Femur (tissue), 1 donor: ENCODE data around the gene HUNK.
"Not testable (repeated sequence)": the region's sequence is repeated elsewhere in the genome, so short reads cannot be mapped to it uniquely, and the experiment has no call there.

ENCODE experiments used
- DNase-seq: peaks from one replicate; pipeline ENCODE4 v3.0.0-alpha.2; 2017

HUNK gene

DNA sequence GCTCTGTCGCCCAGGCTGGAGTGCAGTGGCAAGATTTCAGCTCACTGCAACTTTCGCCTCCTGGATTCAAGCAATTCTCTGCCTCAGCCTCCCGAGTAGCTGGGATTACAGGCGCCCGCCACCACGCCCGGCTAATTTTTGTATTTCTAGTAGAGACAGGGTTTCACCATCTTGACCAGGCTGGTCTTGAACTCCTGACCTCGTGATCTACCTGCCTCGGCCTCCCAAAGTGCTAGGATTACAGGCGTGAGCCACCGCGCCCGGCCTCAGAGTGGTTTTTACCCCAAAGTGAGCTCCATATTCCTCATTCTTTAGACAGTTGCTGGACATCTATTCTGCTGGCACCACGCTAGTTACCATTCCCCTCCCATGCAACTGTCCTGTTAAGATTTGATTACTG lies 1.4 kb upstream of the HUNK start:
- not testable (repeated sequence) for DNase-seq

GRCh38 chr21:31872072-31872451 lies 758 bp upstream of the HUNK start:
- no peak for DNase-seq

DNA sequence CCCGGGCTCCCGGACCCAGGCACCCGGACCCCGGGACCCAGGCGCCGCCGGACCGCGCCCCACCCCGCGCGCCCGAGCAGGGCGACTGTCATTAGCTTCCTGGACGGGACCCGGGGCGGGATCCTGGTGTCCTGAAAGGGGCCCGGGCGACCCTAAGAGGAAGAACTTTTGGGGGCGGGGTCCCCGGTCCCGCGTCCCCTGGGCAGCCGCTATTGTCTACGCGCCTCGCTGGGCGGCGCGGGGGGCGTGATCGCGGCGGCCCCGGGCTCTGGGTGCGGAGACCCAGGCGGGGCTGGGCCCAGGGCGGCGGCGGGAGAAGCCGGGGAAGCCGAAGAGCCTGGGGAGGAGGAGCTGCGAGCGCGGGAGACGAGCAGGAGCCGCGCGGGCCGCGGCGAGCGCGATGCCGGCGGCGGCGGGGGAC lies 465 bp downstream of the HUNK start:
- no peak for DNase-seq

DNA sequence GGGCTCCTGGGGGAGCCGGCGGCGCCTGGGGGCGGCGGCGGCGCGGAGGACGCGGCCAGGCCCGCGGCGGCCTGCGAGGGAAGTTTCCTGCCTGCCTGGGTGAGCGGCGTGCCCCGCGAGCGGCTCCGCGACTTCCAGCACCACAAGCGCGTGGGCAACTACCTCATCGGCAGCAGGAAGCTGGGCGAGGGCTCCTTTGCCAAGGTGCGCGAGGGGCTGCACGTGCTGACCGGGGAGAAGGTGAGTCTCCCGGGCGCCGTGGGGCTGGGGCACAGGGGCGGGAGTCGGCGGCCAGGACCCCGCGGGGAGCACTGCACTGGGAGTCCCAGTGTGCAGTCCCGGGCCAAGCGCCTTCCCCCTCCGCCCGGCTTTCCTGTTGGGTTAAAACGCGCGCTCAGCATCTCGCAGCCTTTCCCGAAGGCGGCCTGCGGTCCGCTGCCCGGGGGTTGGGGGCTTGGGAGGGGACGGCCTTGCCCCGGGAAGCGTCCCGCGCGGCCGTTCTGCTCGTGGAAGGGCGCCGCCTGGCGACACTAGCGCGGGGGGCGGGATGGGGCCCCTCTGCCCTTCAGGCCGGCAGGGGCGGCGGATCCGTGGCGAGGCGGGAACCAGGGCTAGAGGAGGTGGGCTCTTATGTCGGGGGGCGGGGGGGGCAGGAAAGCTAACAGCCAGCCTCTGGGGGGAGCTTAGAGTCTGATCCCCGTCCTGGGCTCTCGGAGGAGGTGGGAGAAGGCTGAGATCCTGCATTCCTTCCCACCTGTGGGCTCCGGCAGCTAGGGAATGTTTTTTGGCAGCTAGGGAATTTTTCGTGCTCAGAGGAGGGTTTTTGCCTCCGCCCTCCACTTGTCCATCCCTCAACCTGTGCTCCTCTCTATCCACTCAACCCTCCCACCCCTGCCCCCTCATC lies 1.1 kb downstream of the HUNK start:
- peak; percentile 78 for DNase-seq

- DNase-seq: peak; percentile 61
Observed at GRCh38 chr21:31874812-31875212, 2.0 kb downstream of the HUNK start.

- peak; percentile 83 for DNase-seq
Observed at GRCh38 chr21:31875496-31876015, 2.7 kb downstream of the HUNK start.

- DNase-seq: no peak
Observed at GRCh38 chr21:31877463-31877957, 4.7 kb downstream of the HUNK start.

GRCh38 chr21:31878831-31879230 lies 6.0 kb downstream of the HUNK start:
- DNase-seq: no peak

DNA sequence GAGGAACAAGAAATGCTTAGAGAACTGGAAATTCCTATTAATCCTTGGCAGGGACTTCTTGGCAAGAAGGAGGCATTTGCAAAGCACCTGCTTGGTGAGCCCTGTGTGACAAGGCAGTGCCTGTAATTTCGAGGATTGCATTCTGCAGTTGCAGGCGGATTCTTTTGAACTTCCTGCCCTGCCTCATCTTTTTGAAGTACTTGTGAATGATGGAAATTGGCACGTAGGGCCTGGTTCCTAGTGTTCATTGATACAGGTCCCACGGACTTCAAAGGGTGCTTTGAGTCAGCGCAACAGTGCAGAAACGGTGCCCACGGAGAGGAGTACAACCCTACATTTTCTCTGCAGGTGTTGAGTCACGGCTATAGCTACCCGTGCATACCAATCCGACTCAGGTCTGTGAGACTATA lies 6.4 kb downstream of the HUNK start:
- no peak for DNase-seq

- DNase-seq: no peak
Observed at GRCh38 chr21:31879911-31880310, 7.1 kb downstream of the HUNK start.

GRCh38 chr21:31880816-31881215 lies 8.0 kb downstream of the HUNK start:
- no peak for DNase-seq

- no peak for DNase-seq
Observed at GRCh38 chr21:31882711-31883110, 9.9 kb downstream of the HUNK start.

DNA sequence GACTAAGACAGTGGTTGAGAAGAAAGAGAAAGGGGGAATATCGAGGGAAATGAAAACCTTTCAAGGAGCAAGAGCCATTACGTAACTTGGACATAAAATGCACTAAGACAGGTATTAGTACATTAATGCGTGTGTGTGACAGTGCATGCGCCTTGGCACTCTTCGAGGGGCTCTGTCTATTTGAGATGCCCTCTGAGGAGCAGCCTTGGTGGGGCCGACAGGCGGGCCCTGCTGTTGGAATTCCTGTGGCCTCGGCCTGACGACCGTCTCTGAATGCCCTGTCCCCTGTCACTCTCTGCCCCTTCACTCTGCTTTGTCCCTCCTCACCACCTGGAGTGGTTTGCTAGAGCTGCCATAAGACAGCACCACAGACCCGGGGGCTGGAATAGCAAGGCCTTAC lies 12.3 kb downstream of the HUNK start:
- DNase-seq: no peak

DNA sequence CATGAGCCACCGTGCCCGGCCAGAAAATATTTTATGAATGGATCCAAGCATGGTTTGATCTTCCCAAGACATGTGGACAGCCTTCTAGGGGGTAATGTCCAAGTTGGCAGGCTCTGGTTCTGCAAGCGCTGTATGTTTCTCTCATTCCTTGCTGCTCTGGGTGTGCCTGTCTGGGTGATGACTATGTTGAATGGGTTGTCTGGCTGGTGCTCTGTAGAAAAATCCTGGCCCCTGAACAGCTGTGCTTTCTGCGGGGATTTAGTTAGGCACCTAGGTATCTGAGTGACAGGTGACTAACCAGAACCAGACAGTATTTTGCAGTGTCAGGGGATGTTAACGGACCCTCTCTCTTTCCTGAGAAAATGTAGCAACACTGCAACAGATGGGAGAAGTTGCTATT lies 14.1 kb downstream of the HUNK start:
- DNase-seq: peak; percentile 53

- no peak for DNase-seq
Observed at GRCh38 chr21:31887391-31887841, 14.6 kb downstream of the HUNK start.

- DNase-seq: no peak
Observed at GRCh38 chr21:31888936-31889371, 16.1 kb downstream of the HUNK start.

GRCh38 chr21:31889460-31889859 lies 16.6 kb downstream of the HUNK start:
- DNase-seq: no peak

- no peak for DNase-seq
Observed at GRCh38 chr21:31892686-31893085, 19.9 kb downstream of the HUNK start.

GRCh38 chr21:31893851-31894415 lies 21.1 kb downstream of the HUNK start:
- no peak for DNase-seq

DNA sequence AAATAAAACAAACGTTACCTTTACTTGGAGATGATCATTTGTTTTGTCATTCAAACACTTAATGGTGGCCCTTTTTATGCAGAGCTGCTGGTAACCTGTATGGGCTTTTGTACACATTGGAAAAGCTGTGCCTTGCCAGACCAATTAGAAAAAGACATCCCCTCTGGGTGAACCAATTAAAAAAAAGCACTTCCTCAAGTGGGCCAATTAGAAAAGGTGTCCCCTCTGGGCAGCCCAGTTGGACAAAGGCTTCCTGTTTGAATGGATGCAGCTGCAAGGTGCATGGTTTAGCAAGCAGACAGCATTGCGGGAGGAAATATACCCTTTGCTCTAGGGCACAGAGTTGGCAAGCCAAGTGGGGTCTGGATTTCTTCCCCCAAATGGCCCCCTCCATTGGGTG lies 21.6 kb downstream of the HUNK start:
- no peak for DNase-seq

DNA sequence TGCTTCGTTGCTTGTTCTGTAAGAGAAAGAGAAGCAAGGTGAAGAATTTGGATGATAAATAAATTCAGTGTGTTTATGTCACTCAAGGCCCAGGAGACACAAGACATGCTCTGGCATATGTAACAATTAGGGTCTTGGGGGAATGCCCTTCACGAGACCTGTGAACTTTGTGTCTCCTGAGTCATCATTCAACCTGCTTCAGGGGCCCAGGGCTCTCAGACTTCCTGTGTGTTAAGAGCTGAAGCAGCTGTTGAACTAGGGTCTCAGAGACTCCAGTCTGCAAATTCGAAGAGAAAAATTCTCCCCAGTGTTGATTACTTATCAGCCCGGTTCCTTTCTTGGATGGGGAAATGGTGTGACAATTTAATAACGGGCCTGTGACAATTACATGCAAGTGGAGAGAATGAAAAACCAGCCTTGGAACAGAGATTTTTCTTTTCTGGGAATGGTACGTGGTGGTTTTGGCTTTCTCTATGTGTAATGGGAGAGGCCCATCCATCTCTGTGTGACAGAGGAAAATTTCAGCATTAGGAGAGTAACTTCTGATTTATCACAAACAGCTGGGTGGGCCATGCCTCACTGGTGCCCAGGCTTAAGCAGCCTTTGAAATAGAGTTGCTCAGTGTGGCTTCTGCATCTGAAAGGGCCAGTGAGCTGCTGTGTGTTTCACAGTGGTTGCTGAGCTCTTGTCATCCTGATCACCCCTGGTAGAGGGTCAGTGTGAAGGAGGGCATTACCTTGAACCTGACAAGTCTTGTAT lies 22.4 kb downstream of the HUNK start:
- peak; percentile 59 for DNase-seq

GRCh38 chr21:31896019-31896418 lies 23.2 kb downstream of the HUNK start:
- no peak for DNase-seq

GRCh38 chr21:31897311-31897710 lies 24.5 kb downstream of the HUNK start:
- DNase-seq: no peak
